ENCODE measurements around the gene TSPAN32. TPM values are rescaled to one million over a fixed set of nuclear protein-coding genes. Genes with fewer than 3 reads are reported as not detected.

TSPAN32 gene
- total RNA-seq, 3 donors from 2014 or later (not counting 1 experiment from before 2014, with no cell fraction given): 268 to 327 (median 299) TPM

DNA sequence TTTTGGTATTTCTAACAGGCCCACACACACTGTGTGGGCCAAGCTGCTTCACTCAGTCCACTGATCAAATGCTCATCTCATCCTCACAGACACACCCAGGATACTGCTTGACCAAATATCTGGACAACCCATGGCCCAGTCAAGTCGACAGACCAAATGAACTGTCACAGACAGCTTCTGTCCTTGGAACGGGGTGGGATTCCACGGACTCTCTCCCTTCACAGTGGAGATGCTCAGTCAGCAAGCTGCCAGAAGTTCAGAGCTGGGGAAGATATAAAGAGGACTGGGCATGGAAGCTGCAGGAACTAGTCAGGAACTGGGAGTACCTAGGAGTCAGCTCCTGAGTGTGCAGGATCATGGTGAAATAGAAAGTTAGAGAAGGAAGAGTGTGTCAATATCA, 40.7 kb downstream of the TSPAN32 start:
- ATAC-seq (no peak), DNase-seq (no peak)
- H3K27ac Mint-ChIP-seq: no peak overlapping the region
- H3K9me3 Mint-ChIP-seq: no peaks in the 10 kb centered on the region
- H3K4me1 Mint-ChIP-seq: peaks cover 0 to 5% of the 10 kb centered on the region in 2 donors
- H3K4me3 ChIP-seq (ENCODE audit: low read length): no peak overlapping the region
- H3K27ac ChIP-seq (ENCODE audit: low read length): no peak overlapping the region
- no peaks in the 10 kb centered on the region for H3K4me1 ChIP-seq (ENCODE audit: control insufficient read depth, insufficient read depth, low read length)
- no peaks in the 10 kb centered on the region for H3K9me3 ChIP-seq (ENCODE audit: control insufficient read depth, insufficient read depth, low read length)
- intact Hi-C loops (cut with micrococcal nuclease): no loop called here
- no peak overlapping the region for H3K4me3 Mint-ChIP-seq
- no peaks in the 10 kb centered on the region for H3K36me3 ChIP-seq (ENCODE audit: control insufficient read depth, insufficient read depth, low read length)
- no peaks in the 10 kb centered on the region for H3K36me3 Mint-ChIP-seq
- peaks cover 6 to 12% of the 10 kb centered on the region in 2 donors for H3K27me3 Mint-ChIP-seq (ENCODE audit: low read depth in 2 of 2)
- TF ChIP-seq, protein P1, sequence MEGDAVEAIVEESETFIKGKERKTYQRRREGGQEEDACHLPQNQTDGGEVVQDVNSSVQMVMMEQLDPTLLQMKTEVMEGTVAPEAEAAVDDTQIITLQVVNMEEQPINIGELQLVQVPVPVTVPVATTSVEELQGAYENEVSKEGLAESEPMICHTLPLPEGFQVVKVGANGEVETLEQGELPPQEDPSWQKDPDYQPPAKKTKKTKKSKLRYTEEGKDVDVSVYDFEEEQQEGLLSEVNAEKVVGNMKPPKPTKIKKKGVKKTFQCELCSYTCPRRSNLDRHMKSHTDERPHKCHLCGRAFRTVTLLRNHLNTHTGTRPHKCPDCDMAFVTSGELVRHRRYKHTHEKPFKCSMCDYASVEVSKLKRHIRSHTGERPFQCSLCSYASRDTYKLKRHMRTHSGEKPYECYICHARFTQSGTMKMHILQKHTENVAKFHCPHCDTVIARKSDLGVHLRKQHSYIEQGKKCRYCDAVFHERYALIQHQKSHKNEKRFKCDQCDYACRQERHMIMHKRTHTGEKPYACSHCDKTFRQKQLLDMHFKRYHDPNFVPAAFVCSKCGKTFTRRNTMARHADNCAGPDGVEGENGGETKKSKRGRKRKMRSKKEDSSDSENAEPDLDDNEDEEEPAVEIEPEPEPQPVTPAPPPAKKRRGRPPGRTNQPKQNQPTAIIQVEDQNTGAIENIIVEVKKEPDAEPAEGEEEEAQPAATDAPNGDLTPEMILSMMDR (IDR thresholded peaks at IDR 0.05): no peak
- H3K27me3 ChIP-seq (ENCODE audit: control insufficient read depth, insufficient read depth, low read length): no peaks in the 10 kb centered on the region
- 87% methylated on average over 3 of the region's 3 CpGs for WGBS (ENCODE audit: insufficient coverage)

DNA sequence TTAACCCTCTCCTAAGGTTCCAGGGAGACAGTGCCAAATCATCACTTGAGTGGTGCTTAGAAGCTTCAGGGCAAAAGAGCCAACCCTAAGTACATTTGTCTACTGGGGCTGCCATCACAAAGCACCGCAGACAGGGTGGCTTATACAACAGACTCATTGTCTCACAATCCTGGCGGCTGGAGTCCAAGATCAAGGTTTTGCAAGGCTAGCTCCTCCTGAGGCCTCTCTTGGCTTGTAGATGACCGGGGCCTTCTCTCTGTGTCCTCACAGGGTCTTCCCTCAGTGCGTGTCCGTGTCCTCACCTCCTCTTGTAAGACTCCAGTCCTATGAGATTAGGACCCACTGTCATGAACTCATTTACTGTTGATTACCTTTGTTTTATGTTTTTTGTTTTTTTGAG, 41.2 kb downstream of the TSPAN32 start:
- no peak overlapping the region for H3K27ac Mint-ChIP-seq
- Histone ChIP-seq H3K27ac (ENCODE audit: low read length) (no peak overlapping the region), H3K4me3 (ENCODE audit: low read length) (no peak overlapping the region), H3K4me1 (ENCODE audit: control insufficient read depth, insufficient read depth, low read length) (no peaks in the 10 kb centered on the region), H3K36me3 (ENCODE audit: control insufficient read depth, insufficient read depth, low read length) (no peaks in the 10 kb centered on the region), H3K9me3 (ENCODE audit: control insufficient read depth, insufficient read depth, low read length) (no peaks in the 10 kb centered on the region), H3K27me3 (ENCODE audit: control insufficient read depth, insufficient read depth, low read length) (no peaks in the 10 kb centered on the region)
- TF ChIP-seq, protein P1 (IDR thresholded peaks at IDR 0.05): no peak
- intact Hi-C loops (cut with micrococcal nuclease): no loop called here
- ATAC-seq: no peak
- no peaks in the 10 kb centered on the region for H3K36me3 Mint-ChIP-seq
- no peak for DNase-seq
- peaks cover 0 to 5% of the 10 kb centered on the region in 2 donors for H3K4me1 Mint-ChIP-seq
- no peak overlapping the region for H3K4me3 Mint-ChIP-seq
- peaks cover 6 to 8% of the 10 kb centered on the region in 2 donors for H3K27me3 Mint-ChIP-seq (ENCODE audit: low read depth in 2 of 2)
- no peaks in the 10 kb centered on the region for H3K9me3 Mint-ChIP-seq
- WGBS (ENCODE audit: insufficient coverage): 89% methylated on average over 5 of the region's 5 CpGs

DNA sequence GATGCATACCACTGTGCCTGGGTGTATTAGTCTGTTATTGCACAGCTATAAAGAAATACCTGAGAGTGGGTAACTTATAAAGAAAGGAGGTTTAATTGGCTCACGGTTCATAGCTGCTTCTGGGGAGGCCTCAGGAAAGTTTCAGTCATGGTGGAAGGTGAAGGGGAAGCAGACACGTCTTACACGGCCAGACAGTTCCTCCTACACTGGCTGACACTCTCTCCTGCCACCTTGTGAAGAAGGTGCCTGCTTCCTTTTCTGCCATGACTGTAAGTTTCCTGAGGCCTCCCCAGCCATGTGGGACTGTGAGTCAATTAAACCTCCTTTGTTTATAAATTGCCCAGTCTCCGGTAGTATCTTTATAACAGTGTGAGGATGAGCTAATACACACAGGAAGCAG, 41.7 kb downstream of the TSPAN32 start:
- Mint-ChIP-seq H3K27me3 (ENCODE audit: low read depth in 2 of 2) (peaks cover 3 to 6% of the 10 kb centered on the region in 2 donors), H3K4me3 (no peak overlapping the region), H3K4me1 (peaks cover 0 to 5% of the 10 kb centered on the region in 2 donors), H3K27ac (no peak overlapping the region), H3K9me3 (no peaks in the 10 kb centered on the region), H3K36me3 (no peaks in the 10 kb centered on the region)
- DNase-seq (no peak), ATAC-seq (no peak)
- Histone ChIP-seq H3K4me3 (ENCODE audit: low read length) (no peak overlapping the region), H3K4me1 (ENCODE audit: control insufficient read depth, insufficient read depth, low read length) (no peaks in the 10 kb centered on the region), H3K27me3 (ENCODE audit: control insufficient read depth, insufficient read depth, low read length) (no peaks in the 10 kb centered on the region), H3K36me3 (ENCODE audit: control insufficient read depth, insufficient read depth, low read length) (no peaks in the 10 kb centered on the region), H3K9me3 (ENCODE audit: control insufficient read depth, insufficient read depth, low read length) (no peaks in the 10 kb centered on the region), H3K27ac (ENCODE audit: low read length) (no peak overlapping the region)
- 63% methylated on average over 4 of the region's 4 CpGs for WGBS (ENCODE audit: insufficient coverage)
- TF ChIP-seq, protein P1 (IDR thresholded peaks at IDR 0.05): no peak
- intact Hi-C loops (cut with micrococcal nuclease): no loop called here

DNA sequence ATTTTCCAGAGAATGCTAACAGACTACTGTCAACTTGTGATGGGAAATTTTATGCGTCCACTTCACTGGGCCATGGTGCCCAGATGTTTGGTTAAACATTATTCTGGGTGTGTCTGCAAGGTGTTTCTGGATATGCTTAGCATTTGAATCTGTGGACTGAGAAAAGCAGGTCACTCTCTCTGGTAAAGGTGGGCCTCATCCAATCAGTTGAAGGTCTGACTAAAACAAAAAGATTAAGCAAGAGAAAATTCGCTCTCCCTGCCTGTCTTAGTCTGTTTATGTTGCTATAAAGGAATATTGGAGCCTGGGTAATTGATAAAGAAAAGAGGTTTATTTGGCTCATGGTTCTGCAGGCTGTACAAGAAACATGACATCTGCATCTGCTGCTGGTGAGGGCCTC, 43.2 kb downstream of the TSPAN32 start:
- Histone ChIP-seq H3K27me3 (ENCODE audit: control insufficient read depth, insufficient read depth, low read length) (no peaks in the 10 kb centered on the region), H3K27ac (ENCODE audit: low read length) (no peak overlapping the region), H3K4me1 (ENCODE audit: control insufficient read depth, insufficient read depth, low read length) (no peaks in the 10 kb centered on the region), H3K9me3 (ENCODE audit: control insufficient read depth, insufficient read depth, low read length) (peaks cover 9% of the 10 kb centered on the region), H3K36me3 (ENCODE audit: control insufficient read depth, insufficient read depth, low read length) (no peaks in the 10 kb centered on the region), H3K4me3 (ENCODE audit: low read length) (no peak overlapping the region)
- TF ChIP-seq, protein P1 (IDR thresholded peaks at IDR 0.05): no peak
- ATAC-seq: no peak
- no peak overlapping the region for H3K27ac Mint-ChIP-seq
- WGBS (ENCODE audit: insufficient coverage): 82% methylated on average over 2 of the region's 2 CpGs
- H3K27me3 Mint-ChIP-seq (ENCODE audit: low read depth in 2 of 2): no peaks in the 10 kb centered on the region
- H3K36me3 Mint-ChIP-seq: no peaks in the 10 kb centered on the region
- H3K4me1 Mint-ChIP-seq: no peaks in the 10 kb centered on the region
- no peak for DNase-seq
- intact Hi-C loops (cut with micrococcal nuclease): no loop called here
- no peak overlapping the region for H3K4me3 Mint-ChIP-seq
- no peaks in the 10 kb centered on the region for H3K9me3 Mint-ChIP-seq
